ENCODE data around the gene C10orf95. TPM values are rescaled to one million over a fixed set of nuclear protein-coding genes. Genes with fewer than 3 reads are reported as not detected.

Gene C10orf95
- total RNA-seq, 1 donor from 2014 or later = not detected

DNA sequence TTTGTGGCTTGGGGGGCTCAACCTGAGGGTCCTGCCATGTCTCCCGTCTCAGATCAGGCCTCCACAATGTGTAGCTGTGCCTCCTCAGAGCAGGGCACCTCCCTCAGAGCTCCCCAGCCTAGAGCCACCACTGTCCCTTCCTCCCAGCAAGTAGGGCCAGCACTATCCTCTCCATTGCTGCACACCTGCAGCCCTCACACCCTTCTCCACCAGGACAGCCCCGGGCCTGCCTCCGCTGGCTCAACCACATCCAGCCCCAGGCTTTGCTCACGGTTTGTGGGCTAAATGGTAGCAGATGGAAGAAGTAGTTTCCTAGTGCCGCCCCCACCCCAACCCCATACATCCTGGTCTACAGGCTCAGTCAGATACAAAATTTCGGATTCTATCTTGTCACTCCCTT lies 45.7 kb downstream of the C10orf95 start:
- intact Hi-C loops (cut with micrococcal nuclease) = no loop called here
- DNase-seq = no peak
- H3K9me3 ChIP-seq (replicated peaks) = no peaks in the 10 kb centered on the region
- peaks cover 37% of the 10 kb centered on the region for H3K27me3 ChIP-seq (ENCODE audit: low read depth)
- TF ChIP-seq, protein P1, sequence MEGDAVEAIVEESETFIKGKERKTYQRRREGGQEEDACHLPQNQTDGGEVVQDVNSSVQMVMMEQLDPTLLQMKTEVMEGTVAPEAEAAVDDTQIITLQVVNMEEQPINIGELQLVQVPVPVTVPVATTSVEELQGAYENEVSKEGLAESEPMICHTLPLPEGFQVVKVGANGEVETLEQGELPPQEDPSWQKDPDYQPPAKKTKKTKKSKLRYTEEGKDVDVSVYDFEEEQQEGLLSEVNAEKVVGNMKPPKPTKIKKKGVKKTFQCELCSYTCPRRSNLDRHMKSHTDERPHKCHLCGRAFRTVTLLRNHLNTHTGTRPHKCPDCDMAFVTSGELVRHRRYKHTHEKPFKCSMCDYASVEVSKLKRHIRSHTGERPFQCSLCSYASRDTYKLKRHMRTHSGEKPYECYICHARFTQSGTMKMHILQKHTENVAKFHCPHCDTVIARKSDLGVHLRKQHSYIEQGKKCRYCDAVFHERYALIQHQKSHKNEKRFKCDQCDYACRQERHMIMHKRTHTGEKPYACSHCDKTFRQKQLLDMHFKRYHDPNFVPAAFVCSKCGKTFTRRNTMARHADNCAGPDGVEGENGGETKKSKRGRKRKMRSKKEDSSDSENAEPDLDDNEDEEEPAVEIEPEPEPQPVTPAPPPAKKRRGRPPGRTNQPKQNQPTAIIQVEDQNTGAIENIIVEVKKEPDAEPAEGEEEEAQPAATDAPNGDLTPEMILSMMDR (IDR thresholded peaks at IDR 0.05; ENCODE audit: borderline replicate concordance) = no peak
- no peak overlapping the region for H3K4me3 ChIP-seq
- peaks cover 19% of the 10 kb centered on the region for H3K4me1 ChIP-seq
- no peak overlapping the region for H3K27ac ChIP-seq (replicated peaks)
- H3K36me3 ChIP-seq = peaks cover 21% of the 10 kb centered on the region

DNA sequence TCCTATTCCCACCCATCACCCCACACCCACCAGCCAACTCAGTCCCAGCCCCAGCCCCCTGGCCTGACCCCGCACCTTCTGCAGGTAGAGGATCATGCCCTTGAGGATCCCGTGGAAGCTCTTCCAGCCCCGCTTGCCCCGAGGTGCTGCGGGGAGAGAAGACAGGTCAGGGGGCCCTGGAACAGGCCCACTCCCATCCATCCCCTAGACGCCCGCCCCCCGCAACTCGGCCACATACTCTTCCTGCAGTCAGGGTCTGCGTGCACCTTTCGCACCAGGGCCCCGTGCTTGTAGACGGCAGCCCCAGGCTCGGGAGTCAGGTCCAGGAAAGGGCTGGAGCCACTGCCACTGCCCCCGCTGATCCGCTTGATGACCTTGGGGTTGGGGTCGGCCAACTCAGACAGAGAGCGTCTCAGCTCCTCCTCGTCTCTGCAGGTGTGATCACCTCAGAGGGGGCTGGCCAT lies 46.2 kb downstream of the C10orf95 start:
- Histone ChIP-seq H3K4me3 (no peak overlapping the region), H3K36me3 (peaks cover 24% of the 10 kb centered on the region), H3K27me3 (ENCODE audit: low read depth) (peaks cover 32% of the 10 kb centered on the region), H3K4me1 (peaks cover 15% of the 10 kb centered on the region), H3K27ac (replicated peaks) (no peak overlapping the region), H3K9me3 (replicated peaks) (no peaks in the 10 kb centered on the region)
- TF ChIP-seq, protein P1 (IDR thresholded peaks at IDR 0.05; ENCODE audit: borderline replicate concordance) = no peak
- intact Hi-C loops (cut with micrococcal nuclease) = no loop called here
- DNase-seq = peak; percentile 5

DNA sequence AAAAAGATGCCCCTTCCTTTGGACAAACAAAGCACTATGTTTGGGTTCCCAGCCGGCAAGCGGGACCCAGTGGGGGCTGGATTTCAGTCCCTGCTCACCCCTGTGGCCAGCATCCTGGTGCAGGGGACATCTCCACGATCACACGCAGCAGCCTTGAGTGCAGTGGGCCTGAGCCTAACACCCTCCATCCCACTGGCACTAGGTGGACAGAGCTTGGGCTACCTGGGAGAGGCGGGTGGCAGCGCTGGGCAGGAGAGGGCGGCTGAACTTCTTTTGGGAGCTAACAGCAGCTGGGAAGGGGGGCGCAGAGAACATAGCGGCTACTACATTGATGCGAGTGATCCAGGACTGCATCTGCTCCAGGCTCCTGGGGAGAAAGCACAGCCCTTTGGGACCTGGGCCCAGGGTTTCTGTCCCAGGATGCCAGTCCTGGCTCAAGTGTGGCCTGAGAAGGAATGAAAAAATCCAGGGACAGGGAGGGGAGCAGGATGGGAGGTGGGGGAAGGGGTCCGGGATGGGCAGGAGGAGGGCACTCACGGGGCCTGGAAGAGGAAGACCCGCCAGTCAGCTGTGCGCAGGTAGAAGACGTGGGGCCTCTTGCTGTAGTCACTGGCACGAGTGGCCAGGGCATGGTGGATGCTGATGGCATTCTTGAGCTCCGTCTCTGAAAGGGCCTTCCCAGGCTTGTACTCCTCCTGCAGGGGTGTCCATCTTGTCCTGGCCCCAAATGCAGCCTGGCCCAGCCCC lies 46.8 kb downstream of the C10orf95 start:
- TF ChIP-seq, protein P1 (IDR thresholded peaks at IDR 0.05; ENCODE audit: borderline replicate concordance) = no peak
- no peak overlapping the region for H3K27ac ChIP-seq (replicated peaks)
- H3K27me3 ChIP-seq (ENCODE audit: low read depth) = peaks cover 26% of the 10 kb centered on the region
- DNase-seq = no peak
- peaks cover 15% of the 10 kb centered on the region for H3K4me1 ChIP-seq
- intact Hi-C loops (cut with micrococcal nuclease) = no loop called here
- peaks cover 25% of the 10 kb centered on the region for H3K36me3 ChIP-seq
- no peak overlapping the region for H3K4me3 ChIP-seq
- no peaks in the 10 kb centered on the region for H3K9me3 ChIP-seq (replicated peaks)

DNA sequence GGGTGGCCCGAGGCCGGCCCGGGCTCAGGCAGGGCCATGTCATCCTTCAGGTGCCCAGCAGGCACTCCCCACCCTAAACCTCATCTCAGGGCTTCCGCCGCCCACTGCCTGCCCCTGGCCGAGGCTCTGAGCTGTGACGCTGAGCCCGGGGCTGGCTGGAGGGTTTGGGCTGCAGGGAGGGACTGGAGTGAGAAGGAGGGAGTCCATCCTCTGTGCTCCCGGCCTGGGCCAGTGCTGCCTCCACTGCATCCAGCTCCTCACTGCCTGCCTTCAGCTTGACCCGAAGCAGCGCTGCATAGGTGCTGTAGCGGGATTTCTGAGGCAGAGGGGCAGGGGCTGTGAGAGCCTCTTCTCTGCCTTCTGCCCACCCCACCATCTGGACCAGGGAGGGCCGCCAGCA lies 48.2 kb downstream of the C10orf95 start:
- no peak for DNase-seq
- intact Hi-C loops (cut with micrococcal nuclease) = no loop called here
- TF ChIP-seq, protein P1 (IDR thresholded peaks at IDR 0.05; ENCODE audit: borderline replicate concordance) = no peak
- Histone ChIP-seq H3K27ac (replicated peaks) (no peak overlapping the region), H3K4me3 (no peak overlapping the region), H3K36me3 (peaks cover 31% of the 10 kb centered on the region), H3K4me1 (peaks cover 19% of the 10 kb centered on the region), H3K9me3 (replicated peaks) (no peaks in the 10 kb centered on the region), H3K27me3 (ENCODE audit: low read depth) (peaks cover 13% of the 10 kb centered on the region)

DNA sequence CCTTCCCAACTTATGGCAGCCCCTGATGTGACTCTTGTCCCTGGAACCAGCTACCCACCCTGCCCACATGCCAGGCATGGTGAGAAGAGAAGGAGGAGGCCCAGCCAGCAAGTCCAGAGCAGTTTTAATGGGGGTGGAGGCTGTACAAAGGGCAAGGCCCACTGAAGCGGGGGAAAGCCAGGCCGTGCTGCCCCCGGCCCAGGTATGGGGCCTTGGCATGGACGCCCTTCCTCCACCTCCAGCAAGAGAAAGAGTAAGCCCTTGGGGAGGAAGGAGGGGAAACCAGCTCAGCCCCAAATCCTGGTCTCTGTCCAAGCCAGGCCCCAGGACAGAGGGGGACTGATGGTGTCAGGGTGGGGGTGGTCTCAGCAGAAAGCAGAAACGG lies 48.8 kb downstream of the C10orf95 start:
- TF ChIP-seq, protein P1 (IDR thresholded peaks at IDR 0.05; ENCODE audit: borderline replicate concordance) = no peak
- Histone ChIP-seq H3K4me3 (no peak overlapping the region), H3K36me3 (peaks cover 33% of the 10 kb centered on the region), H3K27me3 (ENCODE audit: low read depth) (peaks cover 7% of the 10 kb centered on the region), H3K27ac (replicated peaks) (no peak overlapping the region), H3K4me1 (peaks cover 19% of the 10 kb centered on the region), H3K9me3 (replicated peaks) (no peaks in the 10 kb centered on the region)
- no peak for DNase-seq
- intact Hi-C loops (cut with micrococcal nuclease) = no loop called here
